BE2C (cell line): ENCODE results near the gene IFI16.

Source experiments
- DNase-seq: peaks from one replicate; pipeline ENCODE4 v3.0.0-alpha.2; 2020
- H3K27me3 ChIP-seq: fragments of 250-450 bp; sonication (Bioruptor Pico); 2 replicates; pipeline ENCODE4 v1.5.1; 2020; ENCODE audit warnings: mild to moderate bottlenecking
- H3K36me3 ChIP-seq: fragments of 250-450 bp; sonication (Bioruptor Pico); 2 replicates; pipeline ENCODE4 v1.5.1; 2020; ENCODE audit warnings: mild to moderate bottlenecking
- H3K4me1 ChIP-seq: fragments of 250-450 bp; sonication (Bioruptor Pico); 2 replicates; pipeline ENCODE4 v1.5.1; 2020
- H3K4me3 ChIP-seq: 2 replicates; pipeline ENCODE4 v1.5.1; 2011; ENCODE audit warnings: low read depth, low read length
- H3K9me3 ChIP-seq: fragments of 250-450 bp; sonication (Bioruptor Pico); 2 replicates; pipeline ENCODE4 v1.5.1; 2020
- CTCF ChIP-seq: IDR thresholded peaks from 2 replicates; pipeline ENCODE4 v1.5.1; 2012; ENCODE audit warnings: mild to moderate bottlenecking, low read depth, low read length

The IFI16 gene

GRCh38 chr1:159076438-159077119 lies 66.9 kb downstream of the IFI16 start, which contains the start of gene AIM2:
AIM2 (minus strand) TSS chr1:159076766; CDS start chr1:159073499, 3,267 bp downstream.
- DNase-seq, result no peak
- Histone ChIP-seq H3K27me3 (no peaks in the 10 kb centered on the region; the same call in 1 of the 2 replicates), H3K4me1 (no peaks in the 10 kb centered on the region), H3K9me3 (no peaks in the 10 kb centered on the region), H3K36me3 (no peaks in the 10 kb centered on the region), H3K4me3 (no peak within 1 kb of the TSS)
- TF ChIP-seq CTCF, result no peak

GRCh38 chr1:159077120-159077961 lies 67.6 kb downstream of the IFI16 start:
- Histone ChIP-seq H3K27me3 (no peaks in the 10 kb centered on the region; the same call in 1 of the 2 replicates), H3K4me1 (no peaks in the 10 kb centered on the region), H3K4me3 (no peak overlapping the region), H3K9me3 (no peaks in the 10 kb centered on the region), H3K36me3 (no peaks in the 10 kb centered on the region)
- no peak for DNase-seq
- TF ChIP-seq CTCF, result no peak

GRCh38 chr1:159079525-159079924 lies 69.8 kb downstream of the IFI16 start:
- Histone ChIP-seq H3K27me3 (no peaks in the 10 kb centered on the region; the same call in 1 of the 2 replicates), H3K4me3 (no peak overlapping the region), H3K4me1 (no peaks in the 10 kb centered on the region), H3K36me3 (no peaks in the 10 kb centered on the region), H3K9me3 (no peaks in the 10 kb centered on the region)
- no peak for DNase-seq
- no peak for TF ChIP-seq CTCF

GRCh38 chr1:159081626-159082025 lies 71.9 kb downstream of the IFI16 start:
- Histone ChIP-seq H3K27me3 (no peaks in the 10 kb centered on the region; the same call in 1 of the 2 replicates), H3K36me3 (no peaks in the 10 kb centered on the region), H3K9me3 (no peaks in the 10 kb centered on the region), H3K4me3 (no peak overlapping the region), H3K4me1 (no peaks in the 10 kb centered on the region)
- no peak for DNase-seq
- no peak for TF ChIP-seq CTCF

GRCh38 chr1:159083013-159083412 lies 73.3 kb downstream of the IFI16 start:
- Histone ChIP-seq H3K36me3 (no peaks in the 10 kb centered on the region), H3K9me3 (no peaks in the 10 kb centered on the region), H3K4me3 (no peak overlapping the region), H3K4me1 (no peaks in the 10 kb centered on the region), H3K27me3 (no peaks in the 10 kb centered on the region; the same call in 1 of the 2 replicates)
- no peak for TF ChIP-seq CTCF
- DNase-seq, result no peak

GRCh38 chr1:159084152-159084551 lies 74.4 kb downstream of the IFI16 start:
- no peaks in the 10 kb centered on the region for H3K27me3 ChIP-seq

More at GRCh38 chr1:159084152-159084551, 74.4 kb downstream of the IFI16 start:
- no peaks in the 10 kb centered on the region for H3K36me3 ChIP-seq
- no peaks in the 10 kb centered on the region for H3K4me1 ChIP-seq
- TF ChIP-seq CTCF, result no peak
- DNase-seq, result no peak
- no peaks in the 10 kb centered on the region for H3K9me3 ChIP-seq
- H3K4me3 ChIP-seq, result no peak overlapping the region
